CMK (cell line): ENCODE data around the gene ZDHHC8.
A peak's percentile ranks its signal among the peaks of the same experiment; 100 is the strongest.

Experiments
- DNase-seq: peaks from one replicate; pipeline ENCODE4 v3.0.0-alpha.2; 2010; ENCODE audit warnings: low read depth

The ZDHHC8 gene

DNA sequence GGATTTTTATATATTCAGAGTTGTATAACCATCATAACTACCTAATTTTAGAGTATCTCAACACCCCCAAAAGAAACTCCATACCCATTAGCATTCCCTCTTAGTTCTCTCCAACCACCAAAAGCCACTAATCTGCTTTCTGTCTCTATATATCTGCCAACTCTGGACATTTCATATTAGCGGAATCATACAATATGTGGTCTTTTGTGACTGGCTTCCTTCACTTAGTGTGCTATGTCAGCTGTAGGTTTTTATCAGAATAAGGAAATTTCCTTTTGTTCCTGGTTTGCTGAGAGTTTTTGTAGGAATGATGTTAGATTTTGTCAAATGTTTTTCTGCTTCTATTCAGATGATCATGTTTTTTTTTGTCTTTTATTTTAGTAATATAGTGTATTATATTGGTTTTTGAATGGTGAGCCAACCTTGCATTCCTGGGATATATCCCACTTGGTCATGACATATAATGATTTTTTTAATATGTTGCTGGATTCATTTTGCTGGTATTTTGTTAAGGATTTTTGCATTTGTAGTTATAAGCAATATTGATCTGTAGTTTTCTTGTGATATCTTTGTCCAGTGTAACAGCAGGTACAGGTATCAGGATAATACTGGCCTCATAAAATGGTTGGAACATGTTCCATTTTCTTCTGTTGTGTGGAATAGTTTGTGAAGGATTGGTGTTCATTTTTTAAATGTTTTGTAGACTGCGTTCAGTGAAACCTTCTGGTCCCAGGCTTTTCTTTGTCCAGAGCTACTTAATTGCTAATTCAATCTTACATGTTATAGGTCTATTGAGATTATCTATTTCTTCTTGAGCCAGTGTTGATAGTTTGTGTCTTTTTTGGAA lies 34.8 kb upstream of the ZDHHC8 start:
- DNase-seq, result no peak

DNA sequence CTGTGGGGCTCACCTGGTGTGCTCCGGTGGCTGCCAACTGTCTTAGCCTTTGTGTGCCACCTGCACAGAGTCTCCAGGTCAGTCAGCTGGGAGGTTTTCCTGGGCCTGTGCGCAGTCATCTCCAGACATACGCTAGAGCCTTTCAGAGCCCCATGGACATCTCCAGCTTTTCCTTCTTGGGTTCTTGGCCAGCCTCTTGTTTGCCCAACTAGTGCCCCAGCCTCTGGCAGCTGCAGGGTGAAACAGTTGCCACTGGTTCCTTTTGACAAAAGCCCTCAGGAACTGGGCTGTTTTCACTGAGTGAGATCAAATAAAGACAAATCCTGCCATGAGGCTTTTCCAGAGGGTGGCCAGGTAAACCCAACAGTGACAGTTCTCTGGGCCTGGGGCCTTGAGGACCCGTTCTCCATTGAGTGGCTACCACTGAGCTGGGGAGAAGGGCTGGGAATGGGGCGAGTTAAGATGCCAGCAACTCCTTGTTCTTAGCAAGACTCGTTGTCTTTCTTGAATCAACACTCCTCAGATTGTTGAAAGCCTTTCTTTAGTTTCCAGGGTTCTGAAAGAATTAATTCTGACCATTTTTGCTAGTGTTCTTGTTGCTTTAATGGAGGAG lies 32.4 kb upstream of the ZDHHC8 start:
- no peak for DNase-seq

DNA sequence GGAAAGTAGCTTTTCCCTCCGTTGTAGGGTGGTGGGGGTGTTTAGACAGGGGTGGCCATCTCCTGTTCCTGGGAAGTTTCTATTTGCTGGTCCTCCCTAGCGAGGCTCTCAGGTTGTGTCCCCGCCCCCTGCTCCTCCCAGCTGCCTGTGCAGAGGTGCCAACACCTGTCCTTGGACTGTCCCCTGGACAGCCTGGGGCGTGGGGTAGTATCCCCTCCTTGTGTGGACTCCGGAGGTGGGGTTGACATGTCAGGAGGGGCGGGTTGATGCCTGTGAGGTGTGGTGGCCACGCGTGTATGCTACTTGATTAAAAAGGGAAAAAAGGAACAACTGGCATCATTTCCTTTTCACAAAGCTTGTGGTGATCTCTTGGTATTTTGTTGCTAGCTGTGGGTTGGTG lies 30.0 kb upstream of the ZDHHC8 start:
- no peak for DNase-seq

DNA sequence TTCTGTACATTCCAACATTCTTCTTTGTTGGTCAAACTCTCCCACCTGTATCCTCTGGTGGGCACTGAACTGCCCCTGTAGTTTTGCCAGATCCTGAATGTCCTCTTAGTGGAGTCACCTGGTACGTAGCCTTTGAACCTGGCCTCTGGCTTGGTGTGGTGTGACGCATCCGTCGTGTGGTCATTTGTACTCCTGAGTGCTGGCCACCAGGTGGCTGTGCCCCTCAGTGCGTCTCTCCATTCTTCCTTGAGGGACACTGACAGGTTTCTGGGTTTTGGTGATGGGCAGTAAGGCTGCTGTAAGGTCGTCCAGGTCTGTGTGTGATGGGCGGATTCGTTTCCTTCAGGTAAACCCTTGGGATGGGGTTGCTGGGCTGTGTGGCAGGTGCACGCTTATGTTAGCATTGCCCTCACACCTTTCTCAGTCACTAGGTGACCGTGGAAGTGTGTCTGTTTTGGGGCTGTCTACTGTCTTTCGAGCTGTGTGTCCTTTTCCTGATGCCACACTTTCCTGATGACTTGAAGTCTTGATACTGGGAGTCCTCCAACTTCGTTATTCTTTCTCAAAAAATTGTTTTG lies 29.3 kb upstream of the ZDHHC8 start:
- DNase-seq, result no peak

DNA sequence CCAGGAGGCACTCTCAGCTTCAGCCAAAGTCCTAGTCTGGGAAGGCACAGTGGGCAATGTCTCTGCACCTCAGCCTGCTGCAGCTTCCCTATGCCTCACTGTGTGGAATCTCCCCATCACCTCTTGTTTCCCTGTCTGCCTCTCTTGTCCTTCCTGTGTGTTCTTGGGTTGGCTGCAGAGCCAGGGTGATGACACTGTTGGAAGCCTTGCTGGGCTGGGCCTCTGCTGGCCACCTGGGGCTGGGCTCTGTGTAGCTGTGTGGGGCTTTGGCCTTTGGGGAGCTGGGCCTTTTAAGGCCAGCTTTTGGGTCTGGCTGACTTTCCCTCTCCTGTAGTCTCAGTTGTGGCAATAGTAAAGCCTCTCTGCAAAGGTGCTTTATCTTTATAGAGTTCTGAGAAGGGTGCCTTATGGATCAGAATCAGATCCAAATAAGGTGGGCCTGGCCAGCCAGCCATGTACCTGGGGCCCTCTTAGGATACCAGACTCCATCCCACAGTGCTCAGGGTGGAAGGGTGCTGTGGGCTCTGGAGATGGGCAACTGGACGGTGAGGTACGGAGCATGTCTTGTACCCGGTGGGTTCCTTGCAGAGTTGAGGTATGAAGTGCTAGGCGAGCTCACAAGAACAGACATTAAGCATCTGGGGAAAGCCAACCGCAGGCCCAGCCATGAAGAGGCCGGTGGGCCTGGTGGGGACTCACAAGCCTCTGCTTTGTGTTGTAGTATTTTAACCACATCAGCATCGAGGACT lies 26.0 kb upstream of the ZDHHC8 start:
- DNase-seq, result no peak

DNA sequence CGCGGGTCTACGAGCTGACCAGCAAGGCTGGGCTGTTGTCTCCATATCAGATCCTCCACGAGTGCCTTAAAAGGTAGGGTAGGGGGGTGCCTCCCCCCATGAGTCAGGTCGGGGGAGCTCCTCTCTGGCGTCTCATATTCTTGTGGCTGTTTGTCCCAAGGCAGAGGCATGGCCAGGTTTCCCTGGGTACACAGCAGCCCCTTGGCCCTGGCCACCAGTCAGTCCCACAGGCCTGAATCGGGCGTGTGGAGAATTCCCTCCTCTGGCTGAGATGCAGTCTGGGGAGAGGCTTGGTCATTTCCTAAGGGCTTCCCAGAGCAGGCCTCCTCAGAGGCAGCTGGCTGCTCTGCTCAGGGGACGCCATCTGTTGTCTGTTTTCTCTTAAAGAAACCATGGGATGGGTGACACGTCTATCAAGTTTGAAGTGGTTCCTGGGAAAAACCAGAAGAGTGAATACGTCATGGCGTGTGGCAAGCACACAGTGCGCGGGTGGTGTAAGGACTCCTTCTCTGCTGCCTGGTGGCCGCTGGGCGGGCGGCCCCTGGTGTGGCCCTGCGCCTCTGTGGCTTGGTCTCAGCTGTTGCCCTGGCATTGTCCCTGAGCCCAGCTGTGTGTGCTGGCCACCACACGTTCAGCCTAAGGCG lies 25.3 kb upstream of the ZDHHC8 start:
- no peak for DNase-seq

DNA sequence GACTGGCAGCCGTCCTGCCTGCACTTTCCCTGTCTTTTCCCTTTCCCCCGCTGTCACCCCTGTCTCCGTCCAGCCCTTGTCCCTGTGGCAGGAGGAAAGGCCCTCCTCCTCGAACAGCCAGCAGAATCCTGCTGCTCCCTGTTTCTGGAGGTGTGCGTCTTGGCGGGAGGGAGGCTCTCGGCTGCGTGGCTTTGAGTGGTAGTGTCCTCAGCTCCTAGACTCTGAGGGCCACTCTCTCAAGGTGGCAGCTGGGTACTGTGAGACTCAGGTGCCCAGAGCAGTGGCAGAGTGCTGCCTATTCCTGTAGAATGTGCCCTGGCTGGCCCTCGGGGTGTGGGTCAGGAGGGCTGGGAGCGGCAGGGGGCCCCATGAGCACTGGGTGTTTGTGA lies 24.8 kb upstream of the ZDHHC8 start:
- DNase-seq, result no peak

DNA sequence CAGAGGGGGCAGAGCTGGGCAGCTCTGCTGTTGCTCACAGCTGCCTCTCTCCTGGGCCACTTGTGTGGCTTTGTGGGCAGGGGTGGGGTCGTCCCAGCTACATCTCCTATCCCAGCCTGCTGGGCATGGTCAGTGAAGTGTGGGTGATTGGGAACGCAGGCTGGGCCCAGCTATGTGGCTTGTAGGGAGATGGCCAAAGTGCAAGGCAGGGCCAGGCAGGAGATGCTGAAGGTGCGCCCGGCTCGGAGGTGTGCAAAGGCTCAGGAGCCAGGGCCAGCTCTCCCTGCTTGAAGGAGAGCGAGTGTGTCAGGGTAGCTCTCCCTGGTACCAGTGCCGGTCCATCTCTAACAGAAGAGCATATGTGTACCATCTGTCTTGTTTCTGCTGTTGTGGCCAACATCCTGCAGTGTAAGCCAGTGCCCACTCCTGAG lies 24.1 kb upstream of the ZDHHC8 start:
- DNase-seq, result no peak

DNA sequence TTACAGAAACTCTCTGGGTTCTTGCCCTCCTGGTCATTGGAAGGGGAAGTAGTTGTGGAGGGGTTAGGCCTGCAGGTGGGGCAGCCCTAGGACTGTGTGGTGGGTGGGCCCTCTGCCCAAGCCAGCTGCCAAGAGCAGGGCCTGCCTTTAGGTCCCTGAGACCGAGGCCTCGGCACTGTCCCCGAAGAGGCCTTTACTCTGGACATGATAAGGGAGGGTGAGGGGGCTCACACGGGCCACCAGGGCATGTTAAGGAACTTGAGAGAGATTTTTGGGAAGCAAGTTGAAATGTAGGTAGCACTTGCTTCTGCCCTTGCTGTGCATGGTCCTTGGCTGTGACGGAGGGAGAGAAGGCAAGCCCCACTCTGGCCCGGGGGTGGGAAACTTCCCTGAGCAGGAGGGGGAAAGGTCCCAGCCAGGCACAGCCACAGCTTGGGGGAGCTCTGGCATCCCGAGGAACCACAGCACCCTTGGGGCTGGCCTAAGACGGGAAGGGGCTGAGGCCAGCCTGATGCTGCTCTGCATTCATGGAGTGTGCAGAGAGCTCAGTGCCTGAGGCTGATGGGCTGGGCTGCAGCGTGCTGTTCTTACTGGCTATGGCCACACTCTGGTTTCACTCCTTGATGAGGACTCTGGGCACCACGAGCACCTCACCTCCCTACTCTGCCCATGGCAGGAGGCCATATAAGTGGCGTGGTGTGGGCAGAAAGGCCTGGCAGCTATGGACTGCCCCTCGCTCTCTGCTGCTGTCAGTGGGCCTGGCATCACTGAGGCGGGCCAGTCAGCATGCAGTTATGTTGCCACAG lies 23.4 kb upstream of the ZDHHC8 start:
- no peak for DNase-seq

DNA sequence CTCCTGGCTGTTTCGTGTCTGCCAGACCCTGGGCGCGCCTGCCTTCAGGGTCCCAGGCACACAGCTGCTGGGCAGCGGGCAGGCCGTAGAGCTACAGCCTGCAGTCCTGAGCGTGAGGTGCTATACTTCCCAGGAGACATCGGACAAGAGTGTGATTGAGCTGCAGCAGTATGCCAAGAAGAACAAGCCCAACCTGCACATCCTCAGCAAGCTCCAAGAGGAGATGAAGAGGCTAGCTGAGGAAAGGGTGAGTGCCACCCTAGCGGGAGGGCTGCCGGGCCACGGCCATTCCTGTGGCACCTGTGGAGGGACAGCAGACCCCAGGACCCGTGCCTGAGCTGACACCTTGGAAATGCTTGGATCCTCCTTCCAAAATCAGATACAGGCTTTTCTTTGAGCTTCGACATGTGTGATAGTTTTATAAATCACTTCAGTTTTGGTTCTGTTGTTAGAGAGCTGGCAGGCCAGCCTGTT lies 22.8 kb upstream of the ZDHHC8 start:
- no peak for DNase-seq

DNA sequence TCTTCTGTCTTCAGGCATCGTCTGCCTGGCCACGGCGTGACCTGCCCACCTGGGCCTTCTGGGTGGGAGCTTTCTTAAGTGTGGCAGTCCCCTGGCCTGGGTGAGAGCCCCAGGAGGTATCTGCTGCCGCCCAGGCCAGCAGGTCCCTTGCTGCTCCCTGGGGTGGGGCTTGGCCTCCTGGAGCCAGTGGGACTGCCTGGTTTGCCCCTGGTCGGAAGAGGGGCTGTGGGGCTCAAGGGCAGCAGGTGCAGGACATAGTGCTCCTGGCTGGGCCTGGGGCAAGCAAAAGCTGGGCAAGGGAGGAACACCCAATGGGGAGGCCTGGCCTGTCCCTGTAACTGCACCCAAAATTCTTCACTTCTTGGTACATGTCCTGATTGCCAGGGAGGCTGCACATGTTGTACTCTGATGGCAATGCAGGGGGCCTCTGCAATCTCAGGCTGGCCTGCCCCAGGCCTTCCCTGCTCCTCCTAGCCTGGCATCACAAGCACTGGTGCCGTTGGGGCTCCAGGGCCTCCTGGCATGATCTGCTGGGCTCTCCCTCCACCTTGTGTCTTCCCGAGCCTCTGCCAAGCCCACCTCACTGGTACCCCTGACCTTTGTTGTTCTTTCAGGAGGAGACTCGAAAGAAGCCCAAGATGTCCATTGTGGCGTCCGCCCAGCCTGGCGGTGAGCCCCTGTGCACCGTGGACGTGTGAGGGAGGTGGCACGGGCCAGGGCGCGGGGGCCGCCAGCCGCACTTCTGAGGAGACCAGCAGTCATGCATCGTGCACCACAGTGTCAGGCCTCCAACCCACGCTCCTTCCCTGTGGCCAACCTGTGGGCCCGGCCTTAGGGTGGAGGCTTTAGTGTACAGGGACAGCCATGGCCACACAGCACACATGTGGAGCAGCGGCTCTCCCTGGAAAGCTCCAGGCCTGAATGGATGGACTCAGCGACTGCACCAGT lies 21.9 kb upstream of the ZDHHC8 start:
- DNase-seq, result no peak

DNA sequence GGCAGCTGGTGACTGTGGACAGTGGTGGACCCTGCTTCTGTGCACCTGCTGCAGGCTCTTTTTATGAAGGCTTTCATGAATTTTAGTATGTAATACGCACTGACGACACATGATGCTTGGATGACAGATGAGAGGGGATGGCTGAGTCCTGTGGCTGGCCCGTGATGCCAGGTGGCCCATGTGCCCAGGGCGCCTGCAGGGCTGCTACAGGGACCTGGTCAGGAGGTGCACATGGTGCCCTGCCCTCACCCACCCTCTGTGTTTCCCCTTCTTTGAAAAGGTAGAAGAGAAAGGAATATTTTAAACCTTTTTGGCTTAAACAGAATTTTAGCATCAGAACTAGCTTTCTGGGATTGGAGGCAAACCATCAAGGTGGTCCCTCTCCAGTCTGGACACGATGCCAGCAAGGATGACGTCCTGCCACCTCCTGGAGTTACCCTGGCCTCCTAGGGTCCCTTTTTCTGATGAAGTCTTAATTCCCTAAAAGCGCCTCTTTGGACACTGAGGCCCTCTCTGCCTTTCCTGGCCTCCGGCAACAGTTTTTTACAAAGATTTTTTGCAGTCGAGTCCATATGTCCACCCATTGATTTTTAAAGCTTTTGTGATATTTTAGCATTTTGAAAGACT lies 21.1 kb upstream of the ZDHHC8 start:
- DNase-seq, result no peak

DNA sequence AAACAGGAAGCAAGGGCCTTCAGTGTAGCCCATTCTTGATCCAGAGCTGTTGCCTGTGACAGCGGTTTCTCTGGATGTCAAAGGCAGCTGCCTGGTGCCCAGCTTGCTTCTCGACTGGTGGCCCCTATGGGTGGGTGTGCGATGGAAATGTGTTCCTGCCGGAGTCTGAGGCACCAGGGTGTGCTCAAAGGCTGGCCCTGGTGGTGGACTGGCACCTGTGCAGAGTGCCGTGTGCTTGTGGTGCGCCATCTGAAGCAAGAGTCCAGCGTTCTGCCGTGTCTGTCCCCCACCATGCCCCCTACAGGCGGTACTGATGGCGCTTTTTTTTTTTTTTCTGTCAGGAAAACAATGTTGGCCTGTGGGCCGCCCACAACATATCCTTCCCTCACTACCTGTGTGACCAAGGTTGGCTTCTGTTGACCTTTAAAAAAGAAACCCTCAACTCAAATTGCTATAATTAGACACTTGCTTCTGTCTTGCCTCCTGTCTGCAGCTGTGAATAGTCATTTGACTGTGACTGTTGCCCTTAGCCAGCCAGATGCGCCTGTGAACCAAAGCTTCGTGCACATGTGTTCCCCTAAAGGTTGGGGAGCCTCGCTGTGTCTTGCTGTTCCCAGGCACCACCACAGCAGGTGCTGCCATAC lies 20.4 kb upstream of the ZDHHC8 start:
- peak; percentile 34 for DNase-seq

DNA sequence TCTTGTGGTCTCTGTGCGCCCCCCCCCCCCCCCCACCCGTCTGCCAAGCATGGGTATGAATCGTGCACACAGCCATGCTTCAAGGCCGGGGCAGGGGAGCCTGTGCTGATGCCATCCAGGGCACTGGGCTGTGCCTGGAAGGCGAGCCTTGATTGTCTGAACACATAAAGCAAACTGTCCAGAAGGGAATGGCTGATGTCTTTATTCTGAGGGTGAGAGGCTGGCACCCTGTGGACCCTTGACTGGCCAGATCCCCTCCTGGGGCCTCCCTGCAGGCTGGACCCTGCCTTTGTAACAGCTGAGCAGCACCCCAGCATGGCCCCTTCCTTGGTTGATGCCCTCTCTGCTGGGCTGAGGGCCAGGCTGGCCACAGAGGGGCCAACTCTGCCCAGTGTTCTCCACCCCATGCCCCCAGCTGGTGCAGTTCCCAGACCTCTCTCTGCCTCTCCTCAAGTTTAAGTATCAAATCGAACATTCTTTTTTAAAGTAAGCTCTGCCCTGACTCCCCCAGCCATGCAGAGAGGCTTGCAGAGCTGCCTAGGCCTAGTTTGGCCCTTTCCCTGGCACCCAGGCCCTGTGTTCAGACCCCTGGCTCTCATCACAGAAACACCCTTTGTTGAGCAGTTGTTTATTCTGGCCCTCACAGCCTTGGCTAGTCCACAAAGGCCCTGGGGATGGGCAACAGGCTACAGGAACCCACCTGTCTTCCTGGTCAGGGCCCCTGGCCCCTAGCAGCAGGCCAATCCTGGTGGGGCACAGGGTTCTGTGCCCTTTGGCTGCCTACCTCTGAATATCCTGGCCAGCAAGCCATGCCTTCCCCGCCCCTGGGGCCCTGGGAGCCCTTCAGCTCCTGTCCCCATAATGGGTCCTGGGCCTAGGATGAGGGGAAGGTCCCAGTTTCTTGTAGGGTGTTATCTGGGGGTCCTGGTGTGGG lies 19.6 kb upstream of the ZDHHC8 start:
- DNase-seq, result no peak

DNA sequence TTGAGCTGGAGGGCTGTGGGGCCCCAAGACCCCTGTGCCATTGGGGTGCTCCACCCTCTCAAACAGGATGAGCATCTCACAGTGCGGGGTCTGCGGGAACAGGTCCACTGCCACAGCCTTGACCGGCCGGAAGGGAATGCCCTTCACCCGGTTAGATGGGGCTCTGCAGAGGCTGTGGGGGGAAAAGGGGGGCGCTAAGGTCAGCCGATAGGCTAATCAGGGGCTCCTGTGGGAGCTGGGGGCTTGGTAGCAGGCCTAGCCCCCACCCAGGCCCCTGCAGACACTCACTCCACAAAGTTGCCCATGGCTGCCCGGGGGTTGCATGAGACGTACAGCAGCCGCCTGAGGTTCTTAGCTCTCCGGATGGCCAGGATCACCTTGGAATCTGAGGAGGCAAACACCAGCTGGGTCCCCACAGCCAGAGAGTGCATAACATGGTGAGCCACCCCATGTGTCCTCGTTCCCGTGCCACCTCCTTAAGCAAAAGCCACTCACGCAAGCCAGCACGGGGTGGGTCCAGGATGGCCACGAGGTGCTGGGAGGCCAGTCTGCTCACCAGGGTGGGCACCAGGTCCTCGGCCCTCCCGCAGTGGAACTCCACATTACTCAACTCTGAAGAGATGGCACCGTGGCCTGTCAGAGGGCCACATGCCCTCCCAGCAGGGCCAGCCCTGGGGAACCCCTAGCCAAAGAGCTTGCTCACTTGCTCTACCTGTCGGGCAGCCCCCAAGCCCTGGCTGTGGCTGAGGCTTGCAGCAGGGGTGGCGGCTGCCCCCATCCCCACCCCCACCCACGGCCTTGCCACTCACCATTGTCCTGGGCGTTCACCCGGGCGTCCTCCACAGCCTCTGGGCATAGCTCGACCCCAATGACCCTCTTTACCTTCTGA lies 18.7 kb upstream of the ZDHHC8 start:
- no peak for DNase-seq

DNA sequence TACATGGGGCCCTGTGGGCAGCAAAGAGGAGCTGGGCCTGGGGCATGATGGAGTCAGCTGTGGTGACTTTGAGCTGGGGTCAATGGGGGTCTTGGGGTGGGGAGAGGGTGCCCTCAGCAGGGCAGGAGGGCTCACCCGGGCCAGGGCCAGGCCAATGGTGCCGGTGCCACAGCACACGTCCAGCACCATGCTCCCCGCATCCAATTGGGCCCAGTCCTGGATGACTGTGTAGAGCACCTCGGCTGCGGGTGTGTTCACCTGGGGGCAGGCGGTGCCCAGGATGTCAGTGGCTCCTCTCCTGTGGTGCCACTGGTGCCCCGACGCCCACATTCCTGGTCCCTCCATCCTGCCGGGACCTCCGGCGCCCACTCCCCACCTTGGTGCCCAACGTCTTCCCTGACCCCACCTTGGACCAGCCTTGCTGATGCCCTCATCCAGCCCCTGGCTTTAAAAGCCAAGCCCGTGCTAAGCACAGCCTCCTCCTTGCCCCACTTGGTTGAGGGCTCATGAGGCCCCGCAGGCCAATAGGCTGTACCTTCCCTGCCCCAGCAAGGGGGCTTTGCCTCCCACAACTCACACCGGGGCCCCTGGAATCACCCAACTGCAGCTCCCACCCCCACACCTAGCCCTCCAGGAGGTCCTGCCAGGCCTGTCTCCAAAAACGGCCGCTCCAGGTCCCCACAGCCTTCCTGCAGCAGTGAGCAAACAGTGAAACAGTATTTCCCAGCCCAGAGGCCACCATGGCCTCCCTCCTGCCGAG lies 17.9 kb upstream of the ZDHHC8 start:
- DNase-seq, result no peak
